ENCODE results near the gene CACNA1C. TPM values are rescaled to one million over a fixed set of nuclear protein-coding genes. Genes with fewer than 3 reads are reported as not detected.

CACNA1C gene
- total RNA-seq, 1 experiment from 2014 or later: 0.57 TPM

DNA sequence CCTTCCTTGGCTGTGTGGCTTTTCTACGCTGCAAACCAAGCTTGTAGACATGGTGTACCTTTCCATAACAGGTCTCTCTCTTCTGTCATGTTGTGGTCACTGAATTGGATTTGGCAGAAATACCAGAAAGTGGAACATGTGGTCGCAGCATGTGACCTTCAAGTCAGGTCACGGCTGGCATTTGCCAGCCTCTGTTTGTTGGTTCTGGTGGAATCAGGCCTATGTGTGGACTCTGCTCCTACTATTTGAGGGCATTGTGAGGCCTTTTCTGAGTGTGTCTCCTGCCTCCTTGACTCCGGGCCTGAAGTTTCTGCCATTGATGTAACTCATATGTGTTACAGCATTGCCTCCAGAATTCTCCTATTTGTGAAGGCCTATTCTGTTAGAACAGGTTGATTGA lies 116.7 kb downstream of the CACNA1C start:
- no peak for DNase-seq (ENCODE audit: low read depth)

DNA sequence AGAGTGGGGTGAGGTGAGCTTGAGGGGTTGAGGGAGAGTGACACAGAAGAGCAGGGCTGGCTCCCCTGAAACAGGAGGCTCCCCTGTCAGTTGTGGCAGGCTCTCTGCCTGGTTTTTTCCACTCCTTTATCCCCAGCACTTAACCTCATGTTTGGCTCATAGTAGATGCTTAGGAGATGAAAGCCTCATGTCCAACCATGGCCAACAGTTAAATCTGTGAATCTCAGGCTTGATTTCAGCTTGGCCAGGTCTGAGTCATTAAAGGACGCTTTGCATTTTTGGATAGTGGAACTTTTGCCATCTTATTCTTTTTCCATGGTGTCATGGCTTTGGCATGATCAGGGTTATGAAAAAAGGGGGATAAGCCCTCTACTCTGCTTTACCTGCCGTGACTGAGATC lies 117.2 kb downstream of the CACNA1C start:
- no peak for DNase-seq (ENCODE audit: low read depth)

- DNase-seq (ENCODE audit: low read depth): peak; percentile 60
Measured at GRCh38 chr12:2170376-2170775, 117.6 kb downstream of the CACNA1C start.

- DNase-seq (ENCODE audit: low read depth): no peak
Measured at GRCh38 chr12:2171672-2172426, 119.1 kb downstream of the CACNA1C start.

GRCh38 chr12:2172491-2173214 lies 119.9 kb downstream of the CACNA1C start:
- DNase-seq (ENCODE audit: low read depth): no peak

DNA sequence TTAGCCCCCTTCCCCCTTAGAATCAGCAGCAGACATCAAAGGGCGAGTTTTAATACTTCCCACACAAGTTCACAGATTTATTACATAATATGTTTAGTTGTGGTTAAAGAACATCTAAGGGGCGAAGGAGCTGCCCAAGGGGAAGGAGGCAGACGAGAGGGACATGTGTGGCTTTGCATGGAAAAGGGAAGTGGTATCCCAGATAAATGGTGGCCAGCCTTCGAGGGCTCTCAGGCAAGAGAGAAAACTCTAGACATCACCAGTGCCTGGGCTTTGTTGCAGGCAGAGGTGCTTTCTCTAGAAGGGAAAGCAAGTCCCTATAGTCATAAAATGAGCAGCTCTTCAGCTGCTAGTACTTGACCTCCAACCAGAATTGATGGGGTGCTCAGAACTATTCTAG lies 121.2 kb downstream of the CACNA1C start:
- DNase-seq (ENCODE audit: low read depth): no peak

- no peak for DNase-seq (ENCODE audit: low read depth)
Measured at GRCh38 chr12:2177003-2177402, 124.2 kb downstream of the CACNA1C start.

GRCh38 chr12:2177751-2178150 lies 125.0 kb downstream of the CACNA1C start:
- no peak for DNase-seq (ENCODE audit: low read depth)

- no peak for DNase-seq (ENCODE audit: low read depth)
Measured at GRCh38 chr12:2179058-2179457, 126.3 kb downstream of the CACNA1C start.

- DNase-seq (ENCODE audit: low read depth): peak; percentile 93
Measured at GRCh38 chr12:2179953-2180736, 127.4 kb downstream of the CACNA1C start.

DNA sequence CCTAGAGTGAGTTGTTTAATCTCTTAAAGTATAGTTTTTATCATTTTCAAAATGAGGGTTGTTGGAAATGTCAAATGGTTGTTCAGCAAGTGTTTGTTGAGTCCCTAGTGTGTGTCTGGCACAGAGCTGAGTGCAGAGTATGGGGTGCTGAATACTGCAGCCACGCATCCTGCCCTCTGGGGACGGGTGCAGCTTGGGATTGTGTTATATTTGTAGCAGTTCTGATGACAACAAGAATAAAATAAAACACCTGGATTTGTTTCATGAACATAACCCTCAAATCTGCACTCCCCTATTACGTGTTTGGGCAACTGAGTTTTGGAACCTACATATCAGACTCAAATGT lies 127.9 kb downstream of the CACNA1C start:
- no peak for DNase-seq (ENCODE audit: low read depth)

GRCh38 chr12:2183556-2184541 lies 131.1 kb downstream of the CACNA1C start:
- DNase-seq (ENCODE audit: low read depth): no peak

- no peak for DNase-seq (ENCODE audit: low read depth)
Measured at GRCh38 chr12:2185751-2186341, 133.1 kb downstream of the CACNA1C start.

DNA sequence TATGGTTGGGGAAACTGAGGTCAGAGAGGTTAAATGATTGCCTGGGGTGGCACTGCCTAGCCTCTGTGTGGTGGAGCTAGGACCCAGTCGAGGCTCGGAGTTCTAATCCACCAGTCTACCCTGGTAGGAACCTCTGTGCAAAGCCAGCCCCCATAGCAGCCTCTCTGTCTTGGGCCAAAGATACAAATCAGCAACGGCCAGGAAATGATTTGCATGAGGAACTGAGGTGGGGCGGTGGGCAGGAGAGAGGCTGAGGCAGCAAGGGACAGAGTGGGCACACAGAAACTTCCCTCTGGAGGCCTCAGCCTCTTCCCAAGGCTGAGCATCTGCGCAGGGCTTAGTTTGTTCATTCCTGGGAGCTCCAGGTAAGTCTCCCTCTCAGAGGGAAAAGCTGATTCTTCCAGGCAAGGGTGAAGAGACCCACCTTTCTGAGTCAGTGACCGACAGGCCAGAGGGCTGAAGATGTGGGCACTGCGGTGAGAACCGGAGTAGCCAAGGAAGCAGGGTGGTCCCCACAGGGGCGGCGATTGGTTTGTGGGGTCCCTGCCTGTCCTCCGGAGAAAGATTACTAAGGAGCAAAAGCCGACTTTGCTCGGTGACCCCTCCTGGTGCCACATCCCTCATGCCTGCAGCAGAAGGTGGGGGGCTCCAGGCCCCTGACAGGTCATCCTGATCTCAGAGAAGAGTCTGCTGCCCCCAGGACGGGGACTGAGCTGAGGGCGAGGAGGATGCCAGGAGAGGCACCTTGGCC lies 134.6 kb downstream of the CACNA1C start:
- no peak for DNase-seq (ENCODE audit: low read depth)

DNA sequence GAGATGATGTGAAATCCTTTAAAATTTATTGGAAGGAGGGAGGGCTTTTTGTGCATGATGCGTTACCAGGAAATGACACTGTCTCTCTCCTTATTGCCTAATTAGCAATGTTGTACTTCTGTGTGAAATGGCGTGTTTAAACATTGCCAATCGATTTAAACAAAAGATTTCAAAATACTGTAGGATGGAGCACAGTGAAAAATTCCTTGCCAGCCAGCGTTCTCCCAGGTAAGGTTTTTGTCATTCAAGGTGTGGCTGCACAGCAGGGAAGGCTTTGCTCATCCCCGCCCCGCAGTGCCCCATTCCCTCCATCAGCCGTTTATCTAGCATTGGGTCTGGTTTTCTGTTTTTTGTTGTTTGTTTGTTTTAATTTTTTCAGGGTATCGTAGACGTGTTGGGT lies 137.3 kb downstream of the CACNA1C start:
- no peak for DNase-seq (ENCODE audit: low read depth)

- DNase-seq (ENCODE audit: low read depth): no peak
Measured at GRCh38 chr12:2190896-2191533, 138.2 kb downstream of the CACNA1C start.

- DNase-seq (ENCODE audit: low read depth): no peak
Measured at GRCh38 chr12:2191534-2192153, 138.9 kb downstream of the CACNA1C start.

GRCh38 chr12:2192231-2192630 lies 139.4 kb downstream of the CACNA1C start:
- no peak for DNase-seq (ENCODE audit: low read depth)

DNA sequence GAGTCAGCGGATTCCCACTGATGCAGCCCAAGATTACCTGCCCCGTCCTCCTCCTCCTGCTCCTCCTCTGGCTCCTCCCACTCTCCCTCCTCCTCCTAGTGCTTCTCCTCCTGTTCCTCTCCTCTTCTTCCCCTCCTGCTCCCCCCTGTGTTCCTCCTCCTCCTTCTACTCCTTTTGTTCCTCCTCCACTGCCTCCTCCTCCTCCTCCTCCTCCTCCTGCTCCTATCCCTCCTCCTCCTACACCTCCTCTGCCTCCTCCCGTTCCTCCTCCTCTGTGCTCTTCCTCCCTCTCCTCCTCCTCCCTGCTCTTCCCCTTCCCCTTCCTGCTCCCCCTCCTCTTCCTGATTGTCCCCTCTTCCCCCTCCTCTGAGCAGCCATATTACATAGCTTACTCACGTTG lies 141.3 kb downstream of the CACNA1C start:
- DNase-seq (ENCODE audit: low read depth): no peak
